B cell (primary cell): ENCODE data around the gene CCL22. TPM values are rescaled to one million over a fixed set of nuclear protein-coding genes. Genes with fewer than 3 reads are reported as not detected.

Experiments used
- ATAC-seq: fragments of 200-7000 bp; cut with Tn5 transposase; one replicate; pipeline ENCODE4 v1.10.0; 2021; ENCODE audit warnings: low read depth, mild to moderate bottlenecking, moderate number of reproducible peaks, moderate library complexity
- CTCF ChIA-PET: fragments of 350-600 bp; sonication (Branson Sonifier 250); formaldehyde crosslinking; loops from one replicate; lab custom pipeline; 2021; ENCODE audit warnings: antibody characterized with exemption, inconsistent platforms; lab: Charles Lee
- POLR2A ChIA-PET: fragments of 350-600 bp; sonication (Branson Sonifier 250); formaldehyde crosslinking; loops from one replicate; lab custom pipeline; 2021; ENCODE audit warnings: antibody characterized with exemption; lab: Charles Lee
- DNase-seq: peaks from one replicate; pipeline ENCODE4 v3.0.0; 2013
- H2AFZ ChIP-seq: 2 replicates; pipeline ENCODE4 v1.6.1; 2012; ENCODE audit warnings: mild to moderate bottlenecking, low read depth, low read length; ENCODE audit not compliant: insufficient read depth, poor library complexity, severe bottlenecking
- H3K27ac ChIP-seq, 2 donors: 1 replicate in 1 of 2; 2 replicates in 1 of 2; pipeline ENCODE4 v1.5.1; 2012 to 2013; ENCODE audit warnings: low read length in 2 of 2, mild to moderate bottlenecking in 2 of 2, moderate library complexity in 1 of 2
- H3K27me3 ChIP-seq, 4 experiments: fragments of 200-600 bp in 1 of 4; sonication (generic) in 1 of 4; replicated peaks in 1 of 4; 1 replicate in 2 of 4; 2 replicates in 2 of 4; pipeline versions ENCODE4 v1.6.1 to v1.7.0; 2013 to 2016; ENCODE audit warnings: low read length in 3 of 4, mild to moderate bottlenecking in 2 of 4, mixed read lengths in 1 of 4, moderate library complexity in 1 of 4; ENCODE audit not compliant: insufficient read depth in 4 of 4, control insufficient read depth in 3 of 4; ENCODE audit errors: control extremely low read depth in 1 of 4
- H3K36me3 ChIP-seq, 2 experiments: replicated peaks in 1 of 2; 1 replicate in 1 of 2; 2 replicates in 1 of 2; pipeline versions ENCODE4 v1.6.1 to v1.7.1; 2013; ENCODE audit warnings: low read length in 1 of 2; ENCODE audit not compliant: insufficient read depth in 2 of 2, control insufficient read depth in 1 of 2; ENCODE audit errors: control extremely low read depth in 1 of 2, extremely low read depth in 1 of 2
- H3K4me1 ChIP-seq, 2 donors: fragments of 200-600 bp in 1 of 2; sonication (generic) in 1 of 2; 1 replicate in 1 of 2; 2 replicates in 1 of 2; pipeline versions ENCODE4 v1.5.1 to v1.6.1; 2013 to 2017; ENCODE audit warnings: low read length in 2 of 2; ENCODE audit not compliant: control insufficient read depth in 2 of 2, insufficient read depth in 2 of 2
- H3K4me2 ChIP-seq: replicated peaks from 2 replicates; pipeline ENCODE3; 2012; ENCODE audit warnings: mild to moderate bottlenecking, low read depth, low read length; ENCODE audit not compliant: poor library complexity, severe bottlenecking
- H3K4me3 ChIP-seq, 5 experiments: fragments of 200-600 bp in 1 of 5; sonication (generic) in 1 of 5; 1 replicate in 3 of 5; 2 replicates in 2 of 5; pipeline versions ENCODE4 v1.5.1 to v1.7.0; 2011 to 2016; ENCODE audit warnings: low read length in 4 of 5, mild to moderate bottlenecking in 4 of 5, low read depth in 2 of 5, control low read depth in 1 of 5, moderate library complexity in 1 of 5; ENCODE audit not compliant: insufficient read depth in 1 of 5; ENCODE audit errors: control extremely low read depth in 1 of 5, extremely low read depth in 1 of 5
- H3K79me2 ChIP-seq: fragments of 200-600 bp; sonication (generic); one replicate; pipeline ENCODE4 v1.6.0; 2016; ENCODE audit warnings: low read length; ENCODE audit not compliant: control insufficient read depth, insufficient read depth
- H3K9ac ChIP-seq: fragments of 200-600 bp; sonication (generic); 2 replicates; pipeline ENCODE4 v1.6.1; 2017; ENCODE audit warnings: mild to moderate bottlenecking, low read length, moderate library complexity
- H3K9me3 ChIP-seq, 3 donors: one replicate each; pipeline versions ENCODE4 v1.6.1 to v1.7.1; 2013; ENCODE audit warnings: low read length in 2 of 3; ENCODE audit not compliant: control insufficient read depth in 2 of 3, insufficient read depth in 1 of 3; ENCODE audit errors: control extremely low read depth in 1 of 3
- H4K20me1 ChIP-seq: 2 replicates; pipeline ENCODE4 v1.6.0; 2012; ENCODE audit warnings: mild to moderate bottlenecking, low read length; ENCODE audit not compliant: insufficient read depth, control insufficient read depth, poor library complexity, severe bottlenecking
- H3K27ac Mint-ChIP-seq: one replicate; pipeline ENCODE4 v1.8.0; 2021; ENCODE audit warnings: mixed read lengths
- H3K27me3 Mint-ChIP-seq: one replicate; pipeline ENCODE4 v1.8.0; 2021; ENCODE audit warnings: mixed read lengths
- H3K4me1 Mint-ChIP-seq: one replicate; pipeline ENCODE4 v1.8.0; 2021; ENCODE audit warnings: mixed read lengths
- H3K4me3 Mint-ChIP-seq: one replicate; pipeline ENCODE4 v1.8.0; 2021; ENCODE audit warnings: mixed read lengths
- H3K9me3 Mint-ChIP-seq: one replicate; pipeline ENCODE4 v1.8.0; 2022; ENCODE audit warnings: mixed read lengths; ENCODE audit not compliant: insufficient read depth
- CTCF ChIP-seq: fragments of 200-600 bp; IDR thresholded peaks from one replicate; pipeline ENCODE4 v1.8.0; 2022; ENCODE audit warnings: antibody characterized with exemption, mild to moderate bottlenecking
- EZH2 ChIP-seq: IDR thresholded peaks from 2 replicates; pipeline ENCODE4 v1.6.1; 2012; ENCODE audit warnings: borderline replicate concordance, low read depth, mild to moderate bottlenecking, moderate library complexity, low read length; ENCODE audit not compliant: insufficient read depth, poor library complexity, severe bottlenecking
- WGBS: methylation state at CpG from one replicate; pipeline ENCODE4 v1.1.5; 2013; ENCODE audit warnings: missing lambda C conversion rate; ENCODE audit not compliant: insufficient coverage; 5-methylcytosine and 5-hydroxymethylcytosine counted together
- intact Hi-C: fragments of 100-400 bp; cut with micrococcal nuclease; formaldehyde crosslinking; loops from one replicate; pipeline ENCODE4 v1.10.0; 2022
- polyA plus RNA-seq: library from polyadenylated mRNA; depleted of rRNA; stranded (reverse); fragments of >200 nt; gene quantifications from 2 replicates; pipeline ENCODE4 v1.2.3, GENCODE V29; 2012
- total RNA-seq, 2 donors: library from RNA; stranded (reverse); fragments of 120-200 nt in 1 of 2; gene quantifications; 1 replicate in 1 of 2; 2 replicates in 1 of 2; pipeline versions ENCODE4 v1.2.3 to v1.2.4, GENCODE V29; 2013 to 2022

The CCL22 gene
- total and polyA plus RNA-seq, 2 donors (not counting 1 experiment from before 2014, with no cell fraction given) = 0.04 to 91.5 TPM

DNA sequence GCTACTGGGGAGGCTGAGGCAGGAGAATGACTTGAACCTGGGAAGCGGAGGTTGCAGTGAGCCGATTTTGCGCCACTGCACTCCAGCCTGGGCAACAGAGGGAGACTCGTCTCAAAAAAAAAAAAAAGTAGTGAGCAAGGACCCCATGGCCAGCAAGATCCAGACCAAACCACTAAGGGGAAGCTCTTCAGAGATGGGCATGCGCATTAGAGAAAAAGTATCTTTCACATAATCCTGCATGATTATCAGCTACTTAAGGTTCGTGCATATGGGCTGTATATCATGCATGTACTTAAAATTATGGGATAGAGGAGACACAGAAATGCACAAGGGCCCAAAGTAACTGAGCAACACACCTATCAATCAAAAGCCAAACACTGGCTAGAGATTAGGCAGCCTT, 10.7 kb upstream of the CCL22 start:
- H3K4me3 Mint-ChIP-seq = no peak overlapping the region
- H3K36me3 ChIP-seq = no peaks in the 10 kb centered on the region
- H3K27me3 Mint-ChIP-seq = peaks cover 23% of the 10 kb centered on the region

More for the DNA sequence above, 10.7 kb upstream of the CCL22 start:
- POLR2A ChIA-PET = interaction anchor here (0.6 to 0.7 kb wide), 3 partner anchors 9 to 494 kb away, joined by 3 to 7 read pairs (median 4); no protein-coding TSS in a partner anchor
- Mint-ChIP-seq H3K27ac (no peak overlapping the region), H3K4me1 (peaks cover 39% of the 10 kb centered on the region), H3K9me3 (no peaks in the 10 kb centered on the region)
- CTCF ChIA-PET = interaction anchor here (0.9 to 2.4 kb wide), 2 partner anchors 69 to 71 kb away, joined by 3 to 10 read pairs; no protein-coding TSS in a partner anchor
- DNase-seq = no peak
- ATAC-seq = no peak
- Histone ChIP-seq H3K27me3 (peaks cover 0 to 13% (median 6%) of the 10 kb centered on the region in 4 experiments), H3K27ac (no peak overlapping the region), H3K9me3 (peaks cover 0 to 2% (median 0%) of the 10 kb centered on the region in 3 donors), H3K4me1 (peaks cover 16 to 19% of the 10 kb centered on the region in 2 donors), H3K4me3 (no peak overlapping the region), H3K9ac (no peak overlapping the region), H3K4me2 (no peak overlapping the region), H2AFZ (no peak overlapping the region), H4K20me1 (no peaks in the 10 kb centered on the region), H3K79me2 (no peaks in the 10 kb centered on the region)
- WGBS = 95% methylated on average over 4 of the region's 6 CpGs
- intact Hi-C loops = loop anchor here (2.0 to 5.0 kb wide), 2 partner anchors 69 to 189 kb away; partner anchors contain the start of gene CCDC102A
- TF ChIP-seq CTCF (no peak), EZH2 (no peak)
